HFF-Myc (cell line): Measurements from ENCODE around the gene XG.
"Not testable (repeated sequence)": the region's sequence is repeated elsewhere in the genome, so short reads cannot be mapped to it uniquely, and the experiment has no call there.

Experiments used
- DNase-seq: peaks from one replicate; pipeline ENCODE4 v3.0.0-alpha.2; 2011; ENCODE audit warnings: low read depth; ENCODE audit errors: extremely low read depth
- H3K4me3 ChIP-seq: replicated peaks from 2 replicates; pipeline ENCODE4 v1.5.1; 2011; ENCODE audit warnings: low read depth, mild to moderate bottlenecking, control low read depth, low read length
- TF ChIP-seq, protein P1 (sequence below): IDR thresholded peaks from 2 replicates; pipeline ENCODE4 v1.5.1; 2012; ENCODE audit warnings: mild to moderate bottlenecking, low read depth, low read length, control low read depth; ENCODE audit errors: missing control alignments

XG gene, protein sequence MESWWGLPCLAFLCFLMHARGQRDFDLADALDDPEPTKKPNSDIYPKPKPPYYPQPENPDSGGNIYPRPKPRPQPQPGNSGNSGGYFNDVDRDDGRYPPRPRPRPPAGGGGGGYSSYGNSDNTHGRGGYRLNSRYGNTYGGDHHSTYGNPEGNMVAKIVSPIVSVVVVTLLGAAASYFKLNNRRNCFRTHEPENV

DNA sequence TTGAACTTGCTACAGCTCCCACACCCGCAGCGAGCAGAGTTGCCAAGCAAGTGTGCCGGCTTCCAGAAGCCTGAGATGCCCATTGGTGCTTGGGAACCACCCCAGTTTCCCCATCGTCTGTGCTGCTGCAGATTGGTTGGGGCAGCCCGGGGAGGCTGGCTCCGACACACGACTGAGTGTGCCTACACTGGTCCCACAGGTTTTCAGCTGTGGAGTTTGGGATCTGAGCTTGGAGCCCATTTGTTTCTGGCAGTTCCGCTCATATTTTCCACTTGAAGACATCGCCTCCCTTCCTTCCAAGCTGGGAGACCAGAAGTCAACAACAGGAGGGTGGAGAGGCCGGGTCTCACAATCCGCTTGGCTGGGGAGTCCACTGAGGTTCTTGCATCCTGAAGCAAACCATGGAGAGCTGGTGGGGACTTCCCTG is at the start of gene XG:
Gene XG, plus strand, starts transcription at position 167 of the 427 bp plus-strand sequence. Its CDS starts 235 bp downstream, at position 402.
- DNase-seq, H3K4me3 ChIP-seq: not testable (repeated sequence)

DNA sequence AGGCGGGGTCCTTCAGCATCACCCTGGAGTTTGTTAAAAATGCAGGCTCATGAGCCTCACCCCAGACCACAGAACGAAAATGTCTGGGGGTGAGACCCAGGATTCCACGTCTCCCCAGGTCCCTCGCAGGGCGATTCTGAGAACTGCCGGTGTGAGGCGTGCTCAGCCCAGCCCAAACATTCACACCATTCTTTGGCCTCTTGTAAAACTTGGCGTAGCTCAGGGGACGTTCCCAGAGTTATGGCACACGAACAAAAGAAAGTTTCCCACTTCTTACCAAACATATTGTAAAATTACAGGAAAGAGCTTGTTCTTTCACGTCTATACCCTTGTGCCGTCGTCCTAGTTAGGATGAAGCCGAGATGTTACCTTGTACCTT is 47.9 kb upstream of the XG start:
- DNase-seq = no peak
- TF ChIP-seq, protein P1, sequence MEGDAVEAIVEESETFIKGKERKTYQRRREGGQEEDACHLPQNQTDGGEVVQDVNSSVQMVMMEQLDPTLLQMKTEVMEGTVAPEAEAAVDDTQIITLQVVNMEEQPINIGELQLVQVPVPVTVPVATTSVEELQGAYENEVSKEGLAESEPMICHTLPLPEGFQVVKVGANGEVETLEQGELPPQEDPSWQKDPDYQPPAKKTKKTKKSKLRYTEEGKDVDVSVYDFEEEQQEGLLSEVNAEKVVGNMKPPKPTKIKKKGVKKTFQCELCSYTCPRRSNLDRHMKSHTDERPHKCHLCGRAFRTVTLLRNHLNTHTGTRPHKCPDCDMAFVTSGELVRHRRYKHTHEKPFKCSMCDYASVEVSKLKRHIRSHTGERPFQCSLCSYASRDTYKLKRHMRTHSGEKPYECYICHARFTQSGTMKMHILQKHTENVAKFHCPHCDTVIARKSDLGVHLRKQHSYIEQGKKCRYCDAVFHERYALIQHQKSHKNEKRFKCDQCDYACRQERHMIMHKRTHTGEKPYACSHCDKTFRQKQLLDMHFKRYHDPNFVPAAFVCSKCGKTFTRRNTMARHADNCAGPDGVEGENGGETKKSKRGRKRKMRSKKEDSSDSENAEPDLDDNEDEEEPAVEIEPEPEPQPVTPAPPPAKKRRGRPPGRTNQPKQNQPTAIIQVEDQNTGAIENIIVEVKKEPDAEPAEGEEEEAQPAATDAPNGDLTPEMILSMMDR = no peak
- no peak overlapping the region for H3K4me3 ChIP-seq

DNA sequence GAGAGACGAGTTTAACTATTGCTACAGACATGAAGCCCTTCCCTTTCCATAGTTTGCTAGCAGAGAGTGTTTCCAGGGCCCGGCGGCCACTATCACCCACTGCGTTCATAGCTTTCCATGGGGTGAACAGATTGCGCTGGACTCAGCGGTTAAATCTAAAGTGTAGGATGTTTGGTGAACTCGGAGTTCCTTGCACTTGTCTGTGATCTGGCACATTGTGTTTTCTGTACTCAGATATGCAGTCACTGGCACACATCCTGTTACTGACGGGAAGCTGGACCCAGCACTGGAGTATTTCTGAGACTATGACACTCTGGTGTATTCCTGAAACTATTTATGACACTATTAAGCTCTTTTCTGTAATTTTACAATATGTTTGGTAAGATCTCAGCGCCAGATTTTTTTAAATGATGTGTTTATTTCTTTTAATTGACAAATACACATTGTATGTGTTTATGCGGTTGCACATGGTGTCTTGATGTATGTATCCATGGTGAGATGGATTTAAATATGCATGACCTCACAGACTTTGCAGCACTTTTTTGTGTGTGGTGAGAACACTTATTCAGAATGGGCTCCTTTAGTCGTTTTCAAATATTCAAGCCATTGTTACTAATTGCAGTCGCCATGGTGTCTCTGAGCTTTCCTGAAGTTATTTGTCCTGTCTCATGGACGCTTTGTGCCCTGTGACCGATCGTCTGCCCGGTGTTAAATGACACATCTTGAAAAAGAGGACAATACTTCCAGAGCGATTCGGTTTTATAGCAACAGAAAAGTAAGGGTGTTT is 46.6 kb upstream of the XG start:
- H3K4me3 ChIP-seq = no peak overlapping the region
- DNase-seq = no peak
- TF ChIP-seq, protein P1 = no peak

DNA sequence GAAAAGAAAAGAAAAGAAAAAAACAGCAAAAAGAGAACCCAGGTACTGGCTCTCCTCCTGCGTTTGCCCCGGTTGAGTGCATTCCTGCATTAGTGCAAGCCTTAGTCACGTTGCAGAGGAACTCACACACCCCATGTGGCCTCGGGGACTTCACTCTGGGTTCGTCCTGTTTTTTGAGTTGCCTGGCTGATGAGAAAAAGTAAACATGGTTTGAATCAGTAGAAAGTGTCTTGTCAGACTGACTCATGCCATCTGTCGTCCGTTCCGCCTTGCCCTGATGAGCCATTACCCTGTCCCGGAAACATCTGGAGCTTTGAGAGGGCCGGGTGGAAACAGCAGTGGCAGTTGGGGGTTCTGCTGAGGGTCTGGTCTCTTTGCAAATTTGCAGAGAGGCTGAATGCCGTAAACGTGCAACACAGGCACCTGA is 44.5 kb upstream of the XG start:
- peak; percentile 97 for DNase-seq
- 0 out of 2 replicates have a peak overlapping the region, but pooled peaks have one; percentile 15 for H3K4me3 ChIP-seq
- TF ChIP-seq, protein P1 = no peak

DNA sequence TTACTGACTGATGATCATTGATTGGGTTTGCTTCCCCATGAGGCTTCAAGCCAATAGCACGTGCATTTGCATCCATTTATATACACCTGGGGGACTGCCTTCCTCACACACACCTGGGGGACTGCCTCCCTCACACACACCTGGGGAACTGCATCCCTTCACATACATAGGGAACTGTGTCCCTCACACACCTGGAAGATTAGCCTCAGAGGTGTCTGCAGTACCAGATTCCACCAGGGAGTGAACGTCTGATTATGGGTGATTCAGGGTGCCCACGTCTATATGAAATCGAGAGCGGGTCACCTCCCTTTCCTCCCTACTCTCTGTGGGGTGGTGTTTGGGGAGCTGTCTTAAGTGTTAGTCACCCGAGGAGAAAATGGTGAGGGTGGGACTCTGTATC is 43.8 kb upstream of the XG start:
- H3K4me3 ChIP-seq = no peak overlapping the region
- DNase-seq = no peak
- TF ChIP-seq, protein P1 = no peak

DNA sequence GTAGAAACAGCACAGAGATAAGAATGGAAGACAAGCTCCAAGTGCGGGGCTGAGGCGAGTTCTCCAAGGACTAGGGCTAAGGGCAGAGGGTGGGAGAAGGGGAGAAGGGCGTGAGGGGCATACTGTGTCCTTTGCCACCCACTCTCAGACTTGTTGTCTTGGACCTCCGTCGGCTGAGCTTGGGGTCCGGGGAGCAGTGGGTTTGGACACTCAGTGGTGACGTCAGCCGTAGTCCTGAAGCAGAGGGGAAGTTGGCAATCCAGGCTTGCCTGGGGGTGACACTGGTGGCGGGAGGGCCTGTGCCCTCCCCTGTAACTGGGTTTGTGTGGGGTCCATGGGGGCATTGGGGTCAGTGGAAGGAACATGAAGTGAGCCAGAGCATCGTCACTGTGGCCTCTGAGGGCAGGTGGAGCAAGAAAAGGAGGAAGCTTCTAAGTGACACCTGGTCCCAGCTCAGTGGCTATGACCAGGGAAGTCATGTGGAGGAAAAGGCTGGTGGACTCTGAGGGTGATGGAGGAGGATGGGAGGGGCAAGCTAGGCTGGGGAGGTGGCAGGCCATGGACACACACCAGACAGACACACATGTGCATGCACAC is 43.1 kb upstream of the XG start:
- no peak overlapping the region for H3K4me3 ChIP-seq
- no peak for DNase-seq
- TF ChIP-seq, protein P1 = no peak

DNA sequence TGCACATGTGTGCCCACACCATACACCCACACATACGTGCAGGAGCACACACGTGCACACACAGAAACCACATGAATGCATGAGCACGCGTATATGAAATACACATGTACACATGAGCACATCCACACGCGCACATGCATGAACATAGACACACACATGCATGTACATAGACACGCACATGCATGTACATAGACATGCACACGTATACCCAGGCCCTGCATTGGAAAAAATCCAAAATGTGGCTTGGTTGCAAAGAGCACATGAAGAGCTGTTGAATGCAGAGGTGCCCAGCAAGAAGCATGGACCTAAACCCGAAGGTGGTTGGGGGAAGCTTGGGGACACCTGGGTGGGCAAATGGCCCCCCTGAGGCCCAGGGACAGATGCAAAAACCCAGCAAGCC is 42.3 kb upstream of the XG start:
- H3K4me3 ChIP-seq = peak overlapping the region; percentile 33
- TF ChIP-seq, protein P1 = no peak
- no peak for DNase-seq
